Esophagus squamous epithelium (tissue), 5 donors: Measurements from ENCODE around the gene SYTL1. TPM values are rescaled to one million over a fixed set of nuclear protein-coding genes. Genes with fewer than 3 reads are reported as not detected.

Experiments
- DNase-seq: peaks from one replicate; lab custom pipeline; 2025; lab: John Stamatoyannopoulos, UW
- H3K27ac ChIP-seq, 4 donors: fragments of 200-600 bp; sonication (generic); one replicate each; pipeline ENCODE4 v1.5.1; 2016 to 2019; ENCODE audit warnings: mild to moderate bottlenecking in 1 of 4
- H3K27me3 ChIP-seq, 4 donors: fragments of 200-600 bp; sonication (generic); 1 replicate in 3 of 4; 2 replicates in 1 of 4; pipeline versions ENCODE4 v1.5.1 to v1.6.0; 2017 to 2021; ENCODE audit warnings: antibody characterized with exemption in 1 of 4
- H3K36me3 ChIP-seq, 3 donors: fragments of 200-600 bp; sonication (generic); one replicate each; pipeline ENCODE4 v1.5.1; 2016 to 2019
- H3K4me1 ChIP-seq, 3 donors: fragments of 200-600 bp; sonication (generic); one replicate each; pipeline ENCODE4 v1.5.1; 2017 to 2019
- H3K4me3 ChIP-seq, 4 donors: fragments of 200-600 bp; sonication (generic); 1 replicate in 3 of 4; 2 replicates in 1 of 4; pipeline ENCODE4 v1.5.1; 2016 to 2019; ENCODE audit warnings: mild to moderate bottlenecking in 2 of 4, moderate library complexity in 1 of 4
- H3K9me3 ChIP-seq, 3 donors: fragments of 200-600 bp; sonication (generic); one replicate each; pipeline ENCODE4 v1.5.1; 2016 to 2019
- CTCF ChIP-seq, 6 experiments: fragments of 450-650 bp in 4 of 6; fragments of 200-600 bp in 2 of 6; sonication (generic) in 2 of 6; IDR thresholded peaks; one replicate each; pipeline ENCODE4 v1.5.1; 2016 to 2019; ENCODE audit warnings: antibody characterized with exemption in 6 of 6, mild to moderate bottlenecking in 4 of 6, moderate library complexity in 4 of 6
- POLR2A ChIP-seq, 4 donors: fragments of 450-650 bp; IDR thresholded peaks; one replicate each; pipeline ENCODE4 v1.6.1; 2017; ENCODE audit warnings: antibody characterized with exemption in 4 of 4, mild to moderate bottlenecking in 4 of 4, moderate library complexity in 3 of 4
- WGBS, 2 donors: methylation state at CpG; one replicate each; pipeline ENCODE4 v1.1.5; 2018; 5-methylcytosine and 5-hydroxymethylcytosine counted together
- intact Hi-C: fragments of 100-400 bp; cut with DNase I; formaldehyde crosslinking; loops from one replicate; pipeline ENCODE4 v1.15.0; 2022
- total RNA-seq, 4 donors: library from RNA; depleted of rRNA; stranded (reverse); fragments of >200 nt; gene quantifications; one replicate each; pipeline ENCODE4 v1.1.0, GENCODE V29; 2016
- donor health status: DM: yes; HTN: yes; CAD: no.

Gene SYTL1
- total RNA-seq, 4 donors from 2014 or later = 74.7 to 182 (median 125) TPM

GRCh38 chr1:27397749-27398148, 55.9 kb downstream of the SYTL1 start:
- no peaks in the 10 kb centered on the region for H3K36me3 ChIP-seq
- intact Hi-C loops = loop anchor here (10.0 kb wide), 1 partner anchor 267 kb away; no protein-coding TSS in a partner anchor
- peaks cover 17 to 80% (median 24%) of the 10 kb centered on the region in 3 donors for H3K4me1 ChIP-seq
- H3K9me3 ChIP-seq = no peaks in the 10 kb centered on the region
- no peak for DNase-seq
- no peak overlapping the region for H3K27ac ChIP-seq
- H3K4me3 ChIP-seq = no peak overlapping the region
- 58 to 69% methylated on average over 4 to 7 of the region's 7 CpGs for WGBS, 2 donors
- H3K27me3 ChIP-seq = no peaks in the 10 kb centered on the region
- TF ChIP-seq POLR2A (IDR thresholded peaks at IDR 0.05) (no peak), CTCF (IDR thresholded peaks at IDR 0.05) (no peak)

GRCh38 chr1:27398405-27399149, 56.8 kb downstream of the SYTL1 start:
- H3K27me3 ChIP-seq = no peaks in the 10 kb centered on the region
- 73 to 83% methylated on average over 1 to 2 of the region's 4 CpGs for WGBS, 2 donors
- no peaks in the 10 kb centered on the region for H3K36me3 ChIP-seq
- no peak overlapping the region for H3K4me3 ChIP-seq
- H3K4me1 ChIP-seq = peaks cover 24 to 83% (median 30%) of the 10 kb centered on the region in 3 donors
- no peak for DNase-seq
- no peak for TF ChIP-seq POLR2A (IDR thresholded peaks at IDR 0.05)
- no peak for TF ChIP-seq CTCF (IDR thresholded peaks at IDR 0.05)
- H3K9me3 ChIP-seq = no peaks in the 10 kb centered on the region
- intact Hi-C loops = loop anchor here (10.0 kb wide), 1 partner anchor 266 kb away; no protein-coding TSS in a partner anchor
- no peak overlapping the region for H3K27ac ChIP-seq

GRCh38 chr1:27399251-27400025, 57.6 kb downstream of the SYTL1 start:
- Histone ChIP-seq H3K9me3 (no peaks in the 10 kb centered on the region), H3K27me3 (no peaks in the 10 kb centered on the region), H3K27ac (no peak overlapping the region), H3K36me3 (no peaks in the 10 kb centered on the region), H3K4me3 (no peak overlapping the region), H3K4me1 (peaks cover 31 to 92% (median 38%) of the 10 kb centered on the region in 3 donors)
- WGBS, 2 donors = 53 to 62% methylated on average over 6 to 10 of the region's 19 CpGs
- no peak for TF ChIP-seq CTCF (IDR thresholded peaks at IDR 0.05)
- TF ChIP-seq POLR2A (IDR thresholded peaks at IDR 0.05) = no peak
- DNase-seq = no peak
- intact Hi-C loops = loop anchor here (10.0 kb wide), 2 partner anchors 205 to 265 kb away; partner anchors contain the start of gene AHDC1

GRCh38 chr1:27400082-27400962, 58.5 kb downstream of the SYTL1 start:
- 23 to 45% methylated on average over 8 to 9 of the region's 13 CpGs for WGBS, 2 donors
- intact Hi-C loops = loop anchor here (10.0 kb wide), 1 partner anchor 204 kb away; the partner anchor contains the start of gene AHDC1
- DNase-seq = no peak
- no peak overlapping the region for H3K4me3 ChIP-seq
- TF ChIP-seq POLR2A (IDR thresholded peaks at IDR 0.05) = no peak
- TF ChIP-seq CTCF (IDR thresholded peaks at IDR 0.05) = no peak
- H3K27ac ChIP-seq = no peak overlapping the region
- H3K4me1 ChIP-seq = peaks cover 37 to 94% (median 45%) of the 10 kb centered on the region in 3 donors
- H3K36me3 ChIP-seq = peaks cover 0 to 6% (median 0%) of the 10 kb centered on the region in 3 donors
- H3K27me3 ChIP-seq = no peaks in the 10 kb centered on the region
- no peaks in the 10 kb centered on the region for H3K9me3 ChIP-seq
